ENCODE data around the gene SPATA3. TPM values are rescaled to one million over a fixed set of nuclear protein-coding genes. Genes with fewer than 3 reads are reported as not detected.

SPATA3 gene
- total RNA-seq = under 1 TPM; 0.24 to 0.53 TPM

GRCh38 chr2:230995821-230996220 is at the start of gene SPATA3:
Gene SPATA3, plus strand, starts transcription at chr2:230996121. Its CDS starts 113 bp downstream, at chr2:230996234.
- ChIA-PET CTCF (interaction anchor here (1.1 to 2.3 kb wide), 4 partner anchors 8 to 145 kb away, joined by 3 to 7 read pairs (median 6); no protein-coding TSS in a partner anchor), POLR2A (no interaction called here)
- DNase-seq = no peak
- Mint-ChIP-seq H3K4me1 (ENCODE audit: low read depth) (no peaks in the 10 kb centered on the region), H3K4me3 (no peak within 1 kb of the TSS), H3K36me3 (no peaks in the 10 kb centered on the region), H3K27me3 (peaks cover 58% of the 10 kb centered on the region), H3K27ac (no peak within 1 kb of the TSS), H3K9me3 (peaks cover 6% of the 10 kb centered on the region)
- intact Hi-C loops (cut with micrococcal nuclease) = no loop called here

GRCh38 chr2:230946429-230947234 is 49.3 kb upstream of the SPATA3 start:
- Mint-ChIP-seq H3K36me3 (peaks cover 5% of the 10 kb centered on the region), H3K4me1 (ENCODE audit: low read depth) (peaks cover 54% of the 10 kb centered on the region), H3K9me3 (no peaks in the 10 kb centered on the region), H3K4me3 (no peak overlapping the region), H3K27ac (peak overlapping the region; percentile 42), H3K27me3 (peaks cover 21% of the 10 kb centered on the region)
- ChIA-PET CTCF (interaction anchor here (0.6 to 4.5 kb wide), 7 partner anchors 11 to 571 kb away, joined by 3 to 30 read pairs (median 3); no protein-coding TSS in a partner anchor), POLR2A (interaction anchor here (1.2 kb wide), 1 partner anchor 21 kb away, joined by 3 read pairs; no protein-coding TSS in a partner anchor)
- intact Hi-C loops (cut with micrococcal nuclease) = no loop called here
- no peak for DNase-seq

- peak overlapping the region; percentile 42 for H3K27ac Mint-ChIP-seq
- CTCF ChIA-PET = interaction anchor here (0.8 to 4.5 kb wide), 6 partner anchors 10 to 123 kb away, joined by 3 to 30 read pairs (median 3); no protein-coding TSS in a partner anchor
- POLR2A ChIA-PET = interaction anchor here (1.1 kb wide), 1 partner anchor 33 kb away, joined by 3 read pairs; no protein-coding TSS in a partner anchor
- no peaks in the 10 kb centered on the region for H3K9me3 Mint-ChIP-seq
- intact Hi-C loops (cut with micrococcal nuclease) = no loop called here
- peaks cover 54% of the 10 kb centered on the region for H3K4me1 Mint-ChIP-seq (ENCODE audit: low read depth)
- peaks cover 5% of the 10 kb centered on the region for H3K36me3 Mint-ChIP-seq
- DNase-seq = no peak
- H3K27me3 Mint-ChIP-seq = peaks cover 18% of the 10 kb centered on the region
- H3K4me3 Mint-ChIP-seq = no peak overlapping the region
Measured at GRCh38 chr2:230947235-230947576, 48.7 kb upstream of the SPATA3 start.

GRCh38 chr2:230947908-230948365 is 48.0 kb upstream of the SPATA3 start:
- ChIA-PET CTCF (interaction anchor here (0.8 to 4.5 kb wide), 5 partner anchors 10 to 123 kb away, joined by 3 to 30 read pairs (median 3); no protein-coding TSS in a partner anchor), POLR2A (interaction anchor here (1.1 kb wide), 1 partner anchor 32 kb away, joined by 3 read pairs; no protein-coding TSS in a partner anchor)
- intact Hi-C loops (cut with micrococcal nuclease) = no loop called here
- H3K9me3 Mint-ChIP-seq = no peaks in the 10 kb centered on the region
- DNase-seq = no peak
- no peak overlapping the region for H3K27ac Mint-ChIP-seq
- H3K27me3 Mint-ChIP-seq = peaks cover 19% of the 10 kb centered on the region
- H3K4me1 Mint-ChIP-seq (ENCODE audit: low read depth) = peaks cover 50% of the 10 kb centered on the region
- no peak overlapping the region for H3K4me3 Mint-ChIP-seq
- H3K36me3 Mint-ChIP-seq = peaks cover 7% of the 10 kb centered on the region

- peaks cover 24% of the 10 kb centered on the region for H3K27me3 Mint-ChIP-seq
- peak; percentile 63 for DNase-seq
- POLR2A ChIA-PET = interaction anchor here (0.8 to 2.8 kb wide), 4 partner anchors 18 to 35 kb away, joined by 3 to 11 read pairs (median 4); no protein-coding TSS in a partner anchor
- H3K27ac Mint-ChIP-seq = peak overlapping the region; percentile 57
- H3K9me3 Mint-ChIP-seq = no peaks in the 10 kb centered on the region
- CTCF ChIA-PET = interaction anchor here (0.7 to 4.5 kb wide), 7 partner anchors 25 to 171 kb away, joined by 3 to 30 read pairs (median 3); partner anchors contain the start of gene GPR55
- peaks cover 46% of the 10 kb centered on the region for H3K4me1 Mint-ChIP-seq (ENCODE audit: low read depth)
- H3K36me3 Mint-ChIP-seq = peaks cover 4% of the 10 kb centered on the region
- intact Hi-C loops (cut with micrococcal nuclease) = loop anchor here (1.0 kb wide), 1 partner anchor 8 kb away; no protein-coding TSS in a partner anchor
- no peak overlapping the region for H3K4me3 Mint-ChIP-seq
Measured at GRCh38 chr2:230949966-230950873, 45.7 kb upstream of the SPATA3 start.

- H3K27ac Mint-ChIP-seq = peak overlapping the region; percentile 7
- H3K4me3 Mint-ChIP-seq = no peak overlapping the region
- ChIA-PET CTCF (interaction anchor here (1.1 to 4.5 kb wide), 5 partner anchors 24 to 102 kb away, joined by 3 to 30 read pairs (median 3); partner anchors contain the start of gene GPR55), POLR2A (interaction anchor here (0.8 to 2.8 kb wide), 4 partner anchors 17 to 34 kb away, joined by 3 to 11 read pairs (median 4); no protein-coding TSS in a partner anchor)
- DNase-seq = no peak
- no peaks in the 10 kb centered on the region for H3K9me3 Mint-ChIP-seq
- intact Hi-C loops (cut with micrococcal nuclease) = loop anchor here (1.0 kb wide), 1 partner anchor 7 kb away; no protein-coding TSS in a partner anchor
- peaks cover 47% of the 10 kb centered on the region for H3K4me1 Mint-ChIP-seq (ENCODE audit: low read depth)
- H3K27me3 Mint-ChIP-seq = peaks cover 28% of the 10 kb centered on the region
- H3K36me3 Mint-ChIP-seq = peaks cover 4% of the 10 kb centered on the region
Measured at GRCh38 chr2:230950874-230951339, 45.0 kb upstream of the SPATA3 start.

- Mint-ChIP-seq H3K9me3 (no peaks in the 10 kb centered on the region), H3K4me3 (no peak overlapping the region), H3K27me3 (peaks cover 24% of the 10 kb centered on the region), H3K27ac (no peak overlapping the region), H3K4me1 (ENCODE audit: low read depth) (peaks cover 48% of the 10 kb centered on the region), H3K36me3 (peaks cover 4% of the 10 kb centered on the region)
- DNase-seq = no peak
- ChIA-PET CTCF (interaction anchor here (0.8 to 4.5 kb wide), 5 partner anchors 24 to 43 kb away, joined by 3 to 30 read pairs (median 4); no protein-coding TSS in a partner anchor), POLR2A (interaction anchor here (1.1 to 2.8 kb wide), 3 partner anchors 16 to 34 kb away, joined by 3 to 11 read pairs (median 4); no protein-coding TSS in a partner anchor)
- intact Hi-C loops (cut with micrococcal nuclease) = no loop called here
Measured at GRCh38 chr2:230951396-230951795, 44.5 kb upstream of the SPATA3 start.

GRCh38 chr2:230952226-230952956 is 43.5 kb upstream of the SPATA3 start:
- ChIA-PET POLR2A (interaction anchor here (1.9 kb wide), 1 partner anchor 27 kb away, joined by 7 read pairs; no protein-coding TSS in a partner anchor), CTCF (interaction anchor here (0.6 to 2.9 kb wide), 5 partner anchors 28 to 327 kb away, joined by 3 to 7 read pairs (median 4); partner anchors contain the start of gene GPR55)
- H3K9me3 Mint-ChIP-seq = no peaks in the 10 kb centered on the region
- no peak overlapping the region for H3K27ac Mint-ChIP-seq
- H3K27me3 Mint-ChIP-seq = peaks cover 27% of the 10 kb centered on the region
- peaks cover 54% of the 10 kb centered on the region for H3K4me1 Mint-ChIP-seq (ENCODE audit: low read depth)
- DNase-seq = no peak
- no peak overlapping the region for H3K4me3 Mint-ChIP-seq
- peaks cover 2% of the 10 kb centered on the region for H3K36me3 Mint-ChIP-seq
- intact Hi-C loops (cut with micrococcal nuclease) = no loop called here

- no peak overlapping the region for H3K4me3 Mint-ChIP-seq
Measured at GRCh38 chr2:230953845-230954244, 42.1 kb upstream of the SPATA3 start.

GRCh38 chr2:230954746-230955145 is 41.2 kb upstream of the SPATA3 start:
- intact Hi-C loops (cut with micrococcal nuclease) = no loop called here
- peaks cover 42% of the 10 kb centered on the region for H3K27me3 Mint-ChIP-seq
- no peak overlapping the region for H3K27ac Mint-ChIP-seq
- H3K36me3 Mint-ChIP-seq = peaks cover 2% of the 10 kb centered on the region
- no peaks in the 10 kb centered on the region for H3K9me3 Mint-ChIP-seq
- no peak for DNase-seq
- POLR2A ChIA-PET = interaction anchor here (1.0 kb wide), 1 partner anchor 29 kb away, joined by 3 read pairs; no protein-coding TSS in a partner anchor
- H3K4me1 Mint-ChIP-seq (ENCODE audit: low read depth) = peaks cover 62% of the 10 kb centered on the region
- CTCF ChIA-PET = interaction anchor here (0.6 to 2.4 kb wide), 6 partner anchors 11 to 46 kb away, joined by 3 to 15 read pairs (median 4); partner anchors contain the start of gene GPR55
- no peak overlapping the region for H3K4me3 Mint-ChIP-seq

More at GRCh38 chr2:230953845-230954244, 42.1 kb upstream of the SPATA3 start:
- H3K4me1 Mint-ChIP-seq (ENCODE audit: low read depth) = peaks cover 65% of the 10 kb centered on the region
- peaks cover 33% of the 10 kb centered on the region for H3K27me3 Mint-ChIP-seq
- POLR2A ChIA-PET = interaction anchor here (1.0 to 1.9 kb wide), 2 partner anchors 28 to 31 kb away, joined by 5 to 7 read pairs; no protein-coding TSS in a partner anchor
- intact Hi-C loops (cut with micrococcal nuclease) = no loop called here
- peak; percentile 39 for DNase-seq
- H3K36me3 Mint-ChIP-seq = peaks cover 2% of the 10 kb centered on the region
- no peak overlapping the region for H3K27ac Mint-ChIP-seq
- H3K9me3 Mint-ChIP-seq = no peaks in the 10 kb centered on the region
- CTCF ChIA-PET = interaction anchor here (1.0 to 2.9 kb wide), 5 partner anchors 10 to 45 kb away, joined by 3 to 7 read pairs (median 4); partner anchors contain the start of gene GPR55

Data from activated CD4-positive, alpha-beta memory T cell treated with anti-CD3 and anti-CD28 coated beads for 36 hours (primary cell).